ENCODE data around the gene KIAA1217. TPM values are rescaled to one million over a fixed set of nuclear protein-coding genes. Genes with fewer than 3 reads are reported as not detected.

The KIAA1217 gene
- polyA plus RNA-seq, 3 donors = not detected

DNA sequence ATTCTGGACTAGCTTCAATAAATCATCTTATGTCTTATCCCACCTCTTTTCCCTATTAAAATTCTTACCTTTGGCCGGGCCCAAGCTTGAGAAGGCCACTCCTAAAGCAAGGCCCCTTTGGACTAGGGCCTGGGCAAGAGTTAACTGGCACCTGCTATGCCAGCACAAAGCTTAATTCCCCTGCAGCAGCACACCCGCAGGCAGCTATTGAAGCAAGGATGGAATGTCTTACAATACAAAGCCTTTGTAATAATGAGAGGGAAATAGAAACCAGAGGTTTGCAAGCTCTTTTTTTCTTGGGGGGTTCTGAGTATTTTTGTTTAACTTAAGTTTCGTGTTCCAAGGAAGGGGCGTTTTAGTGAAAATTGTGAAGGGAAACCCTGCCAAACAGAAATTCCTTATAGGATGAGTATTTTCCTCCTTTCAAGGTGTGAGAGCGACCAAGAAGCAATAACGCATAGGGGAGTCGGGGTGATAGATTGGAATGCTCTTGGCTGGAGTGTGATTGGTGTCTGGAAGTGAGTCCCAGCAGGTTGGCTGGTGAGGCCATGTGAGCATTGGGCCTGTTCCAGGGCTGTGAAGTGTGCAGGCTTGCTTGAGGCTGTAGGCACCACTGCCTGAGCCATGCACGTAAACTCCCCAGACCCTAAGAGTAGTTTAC, 148.5 kb downstream of the KIAA1217 start:
- Mint-ChIP-seq H3K9me3 (no peaks in the 10 kb centered on the region), H3K4me3 (no peak overlapping the region), H3K27me3 (ENCODE audit: low read depth in 3 of 3) (peaks cover 0 to 3% (median 2%) of the 10 kb centered on the region in 3 donors), H3K36me3 (no peaks in the 10 kb centered on the region), H3K27ac (no peak overlapping the region), H3K4me1 (no peaks in the 10 kb centered on the region)
- Histone ChIP-seq H3K4me3 (replicated peaks in 1 of 3; ENCODE audit: low read depth in 2 of 3, low read length in 3 of 3) (no peak overlapping the region), H3K9ac (ENCODE audit: insufficient read depth, low read length, poor library complexity, severe bottlenecking) (no peak overlapping the region), H3K9me3 (replicated peaks in 1 of 2; ENCODE audit: control insufficient read depth in 1 of 2, insufficient read depth in 1 of 2, low read length in 2 of 2) (no peaks in the 10 kb centered on the region), H3K36me3 (replicated peaks in 1 of 2; ENCODE audit: control insufficient read depth in 1 of 2, insufficient read depth in 2 of 2, low read length in 2 of 2) (no peaks in the 10 kb centered on the region), H3K4me1 (ENCODE audit: control insufficient read depth in 1 of 2, insufficient read depth in 2 of 2, low read length in 2 of 2) (no peaks in the 10 kb centered on the region), H3K4me2 (replicated peaks; ENCODE audit: extremely low read depth, low read length, poor library complexity, severe bottlenecking) (no peak overlapping the region), H3K27me3 (ENCODE audit: control insufficient read depth in 2 of 2, insufficient read depth in 2 of 2, low read length in 2 of 2) (no peaks in the 10 kb centered on the region), H3K79me2 (ENCODE audit: insufficient read depth, low read length) (no peaks in the 10 kb centered on the region), H2AFZ (ENCODE audit: insufficient read depth, low read depth, low read length, poor library complexity, severe bottlenecking) (no peak overlapping the region), H3K27ac (ENCODE audit: low read depth in 1 of 2, low read length in 2 of 2) (no peak overlapping the region), H4K20me1 (ENCODE audit: insufficient read depth, low read length) (no peaks in the 10 kb centered on the region)
- WGBS (ENCODE audit: insufficient coverage) = 96% methylated on average over 5 of the region's 8 CpGs
- intact Hi-C loops (cut with micrococcal nuclease) = no loop called here
- DNase-seq = no peak
- TF ChIP-seq, protein P1, sequence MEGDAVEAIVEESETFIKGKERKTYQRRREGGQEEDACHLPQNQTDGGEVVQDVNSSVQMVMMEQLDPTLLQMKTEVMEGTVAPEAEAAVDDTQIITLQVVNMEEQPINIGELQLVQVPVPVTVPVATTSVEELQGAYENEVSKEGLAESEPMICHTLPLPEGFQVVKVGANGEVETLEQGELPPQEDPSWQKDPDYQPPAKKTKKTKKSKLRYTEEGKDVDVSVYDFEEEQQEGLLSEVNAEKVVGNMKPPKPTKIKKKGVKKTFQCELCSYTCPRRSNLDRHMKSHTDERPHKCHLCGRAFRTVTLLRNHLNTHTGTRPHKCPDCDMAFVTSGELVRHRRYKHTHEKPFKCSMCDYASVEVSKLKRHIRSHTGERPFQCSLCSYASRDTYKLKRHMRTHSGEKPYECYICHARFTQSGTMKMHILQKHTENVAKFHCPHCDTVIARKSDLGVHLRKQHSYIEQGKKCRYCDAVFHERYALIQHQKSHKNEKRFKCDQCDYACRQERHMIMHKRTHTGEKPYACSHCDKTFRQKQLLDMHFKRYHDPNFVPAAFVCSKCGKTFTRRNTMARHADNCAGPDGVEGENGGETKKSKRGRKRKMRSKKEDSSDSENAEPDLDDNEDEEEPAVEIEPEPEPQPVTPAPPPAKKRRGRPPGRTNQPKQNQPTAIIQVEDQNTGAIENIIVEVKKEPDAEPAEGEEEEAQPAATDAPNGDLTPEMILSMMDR (IDR thresholded peaks at IDR 0.05) = no peak

GRCh38 chr10:24358022-24358421, 149.1 kb downstream of the KIAA1217 start:
- H3K9me3 Mint-ChIP-seq = no peaks in the 10 kb centered on the region
- Histone ChIP-seq H4K20me1 (ENCODE audit: insufficient read depth, low read length) (no peaks in the 10 kb centered on the region), H3K79me2 (ENCODE audit: insufficient read depth, low read length) (no peaks in the 10 kb centered on the region), H3K27ac (ENCODE audit: low read depth in 1 of 2, low read length in 2 of 2) (no peak overlapping the region), H3K4me3 (replicated peaks in 1 of 3; ENCODE audit: low read depth in 2 of 3, low read length in 3 of 3) (no peak overlapping the region), H3K4me2 (replicated peaks; ENCODE audit: extremely low read depth, low read length, poor library complexity, severe bottlenecking) (no peak overlapping the region), H3K27me3 (ENCODE audit: control insufficient read depth in 2 of 2, insufficient read depth in 2 of 2, low read length in 2 of 2) (no peaks in the 10 kb centered on the region), H2AFZ (ENCODE audit: insufficient read depth, low read depth, low read length, poor library complexity, severe bottlenecking) (no peak overlapping the region), H3K4me1 (ENCODE audit: control insufficient read depth in 1 of 2, insufficient read depth in 2 of 2, low read length in 2 of 2) (no peaks in the 10 kb centered on the region), H3K9ac (ENCODE audit: insufficient read depth, low read length, poor library complexity, severe bottlenecking) (no peak overlapping the region), H3K9me3 (replicated peaks in 1 of 2; ENCODE audit: control insufficient read depth in 1 of 2, insufficient read depth in 1 of 2, low read length in 2 of 2) (no peaks in the 10 kb centered on the region), H3K36me3 (replicated peaks in 1 of 2; ENCODE audit: control insufficient read depth in 1 of 2, insufficient read depth in 2 of 2, low read length in 2 of 2) (no peaks in the 10 kb centered on the region)
- no peaks in the 10 kb centered on the region for H3K36me3 Mint-ChIP-seq
- H3K27ac Mint-ChIP-seq = no peak overlapping the region
- H3K27me3 Mint-ChIP-seq (ENCODE audit: low read depth in 3 of 3) = peaks cover 0 to 3% (median 2%) of the 10 kb centered on the region in 3 donors
- no peak for DNase-seq
- intact Hi-C loops (cut with micrococcal nuclease) = no loop called here
- H3K4me3 Mint-ChIP-seq = no peak overlapping the region
- TF ChIP-seq, protein P1 (IDR thresholded peaks at IDR 0.05) = no peak
- H3K4me1 Mint-ChIP-seq = no peaks in the 10 kb centered on the region
- 100% methylated on average over 1 of the region's 4 CpGs for WGBS (ENCODE audit: insufficient coverage)
